Astrocyte (in vitro differentiated cells and primary cell): Measurements from ENCODE around the gene POLR3B.

Source experiments
- EZH2 ChIP-seq: IDR thresholded peaks from 2 replicates; pipeline ENCODE4 v1.6.1; 2012; ENCODE audit warnings: mild to moderate bottlenecking, low read length, inconsistent platforms; ENCODE audit not compliant: insufficient read depth
- TF ChIP-seq, protein P1 (sequence below): IDR thresholded peaks from 2 replicates; pipeline ENCODE4 v1.5.1; 2011; ENCODE audit warnings: low read depth, mild to moderate bottlenecking, inconsistent platforms, low read length, moderate library complexity; ENCODE audit not compliant: insufficient read depth

GRCh38 chr12:106415134-106415533, 57.6 kb downstream of the POLR3B start:
- TF ChIP-seq, protein P1, sequence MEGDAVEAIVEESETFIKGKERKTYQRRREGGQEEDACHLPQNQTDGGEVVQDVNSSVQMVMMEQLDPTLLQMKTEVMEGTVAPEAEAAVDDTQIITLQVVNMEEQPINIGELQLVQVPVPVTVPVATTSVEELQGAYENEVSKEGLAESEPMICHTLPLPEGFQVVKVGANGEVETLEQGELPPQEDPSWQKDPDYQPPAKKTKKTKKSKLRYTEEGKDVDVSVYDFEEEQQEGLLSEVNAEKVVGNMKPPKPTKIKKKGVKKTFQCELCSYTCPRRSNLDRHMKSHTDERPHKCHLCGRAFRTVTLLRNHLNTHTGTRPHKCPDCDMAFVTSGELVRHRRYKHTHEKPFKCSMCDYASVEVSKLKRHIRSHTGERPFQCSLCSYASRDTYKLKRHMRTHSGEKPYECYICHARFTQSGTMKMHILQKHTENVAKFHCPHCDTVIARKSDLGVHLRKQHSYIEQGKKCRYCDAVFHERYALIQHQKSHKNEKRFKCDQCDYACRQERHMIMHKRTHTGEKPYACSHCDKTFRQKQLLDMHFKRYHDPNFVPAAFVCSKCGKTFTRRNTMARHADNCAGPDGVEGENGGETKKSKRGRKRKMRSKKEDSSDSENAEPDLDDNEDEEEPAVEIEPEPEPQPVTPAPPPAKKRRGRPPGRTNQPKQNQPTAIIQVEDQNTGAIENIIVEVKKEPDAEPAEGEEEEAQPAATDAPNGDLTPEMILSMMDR = no peak
- TF ChIP-seq EZH2 = no peak
